HepG2 (cell line): ENCODE data around the gene UCN2. TPM values are rescaled to one million over a fixed set of nuclear protein-coding genes. Genes with fewer than 3 reads are reported as not detected.
A peak's percentile ranks its signal among the peaks of the same experiment; 100 is the strongest.

Experiments used
- ATF7 ChIP-seq, 2 experiments: fragments of 450-650 bp in 1 of 2; sonication (generic) in 1 of 2; formaldehyde crosslinking in 1 of 2; IDR thresholded peaks; 2 replicates each; pipeline versions ENCODE4 v1.4.0 to v1.6.1; 2016 to 2020; ENCODE audit warnings: antibody characterized with exemption in 1 of 2, mild to moderate bottlenecking in 1 of 2, missing genetic modification reagents in 1 of 2
- BORCS8-MEF2B ChIP-seq: sonication (generic); formaldehyde crosslinking; IDR thresholded peaks from 2 replicates; pipeline ENCODE4 v1.8.0; 2022; ENCODE audit warnings: mild to moderate bottlenecking, missing genetic modification reagents
- CBX5 ChIP-seq: sonication (generic); formaldehyde crosslinking; IDR thresholded peaks from 2 replicates; pipeline ENCODE4 v1.4.0; 2020; ENCODE audit warnings: missing genetic modification reagents, borderline replicate concordance
- DPF2 ChIP-seq: sonication (generic); formaldehyde crosslinking; IDR thresholded peaks from 2 replicates; pipeline ENCODE4 v1.4.0; 2020; ENCODE audit warnings: mild to moderate bottlenecking, low read depth, missing genetic modification reagents, borderline replicate concordance
- FOXC1 ChIP-seq: sonication (generic); formaldehyde crosslinking; IDR thresholded peaks from 2 replicates; pipeline ENCODE4 v1.8.0; 2022; ENCODE audit warnings: mild to moderate bottlenecking, missing genetic modification reagents, borderline replicate concordance
- GZF1 ChIP-seq: sonication (generic); formaldehyde crosslinking; IDR thresholded peaks from 2 replicates; pipeline ENCODE4 v1.5.1; 2020; ENCODE audit warnings: mild to moderate bottlenecking, missing genetic modification reagents
- IRF9 ChIP-seq: sonication (generic); formaldehyde crosslinking; IDR thresholded peaks from 2 replicates; pipeline ENCODE4 v1.8.0; 2022; ENCODE audit warnings: missing genetic modification reagents, mild to moderate bottlenecking, borderline replicate concordance
- KDM2A ChIP-seq: sonication (generic); formaldehyde crosslinking; IDR thresholded peaks from 2 replicates; pipeline ENCODE4 v1.4.0; 2020; ENCODE audit warnings: low read depth, missing genetic modification reagents, borderline replicate concordance
- KLF11 ChIP-seq: IDR thresholded peaks from 2 replicates; pipeline ENCODE4 v1.6.1; 2016; ENCODE audit warnings: missing compliant biosample characterization
- NFYC ChIP-seq: IDR thresholded peaks from 2 replicates; pipeline ENCODE4 v1.6.1; 2016; ENCODE audit warnings: missing genetic modification reagents, missing compliant biosample characterization
- SALL1 ChIP-seq: sonication (generic); formaldehyde crosslinking; IDR thresholded peaks from 2 replicates; pipeline ENCODE4 v1.8.0; 2022; ENCODE audit warnings: mild to moderate bottlenecking, missing genetic modification reagents
- SRSF1 ChIP-seq: fragments of 200-400 bp; formaldehyde crosslinking; optimal IDR thresholded peaks from 2 replicates; pipeline ENCODE3; 2017; ENCODE audit warnings: mild to moderate bottlenecking, low read depth, low read length, moderate library complexity
- TAF1 ChIP-seq: sonication (generic); formaldehyde crosslinking; IDR thresholded peaks from 2 replicates; pipeline ENCODE4 v1.4.0; 2020; ENCODE audit warnings: missing genetic modification reagents
- TFE3 ChIP-seq: IDR thresholded peaks from 2 replicates; pipeline ENCODE4 v1.6.1; 2016
- ZC3H4 ChIP-seq: sonication (generic); formaldehyde crosslinking; IDR thresholded peaks from 2 replicates; pipeline ENCODE4 v1.4.0; 2020; ENCODE audit warnings: missing genetic modification reagents, borderline replicate concordance
- ZIK1 ChIP-seq: sonication (generic); formaldehyde crosslinking; IDR thresholded peaks from 2 replicates; pipeline ENCODE4 v1.5.0; 2020; ENCODE audit warnings: mild to moderate bottlenecking, low read depth, missing genetic modification reagents, borderline replicate concordance
- ZNF331 ChIP-seq: sonication (generic); formaldehyde crosslinking; IDR thresholded peaks from 2 replicates; pipeline ENCODE4 v1.4.0; 2020; ENCODE audit warnings: missing genetic modification reagents
- ZNF543 ChIP-seq: sonication (generic); formaldehyde crosslinking; IDR thresholded peaks from 2 replicates; pipeline ENCODE4 v1.4.0; 2020; ENCODE audit warnings: mild to moderate bottlenecking, missing genetic modification reagents
- ZNF740 ChIP-seq: sonication (generic); formaldehyde crosslinking; IDR thresholded peaks from 2 replicates; pipeline ENCODE4 v1.4.0; 2020; ENCODE audit warnings: missing genetic modification reagents
- polyA plus RNA-seq, 8 experiments: library from polyadenylated mRNA; depleted of rRNA in 3 of 8; stranded (reverse) in 7 of 8; unstranded in 1 of 8; fragments of >200 nt; fragmentation: Illumina TruSeq in 4 of 8; extraction: Trizol in 4 of 8; gene quantifications; 2 replicates each; pipeline versions ENCODE4 v1.2.1 to v1.2.3, GENCODE V29; 2011 to 2016; ENCODE audit warnings: low read depth in 4 of 8, missing spikeins in 1 of 8, mixed read lengths in 1 of 8; ENCODE audit not compliant: insufficient read depth in 1 of 8
- total RNA-seq, 5 experiments: library from RNA; depleted of rRNA; stranded (reverse); fragments of >200 nt; fragmentation: Illumina TruSeq; extraction: Trizol; gene quantifications; 2 replicates each; pipeline ENCODE4 v1.2.3, GENCODE V29; 2016; ENCODE audit warnings: low read depth in 1 of 5
- TF ChIP-seq, protein P1 (sequence below): IDR thresholded peaks from 2 replicates; pipeline ENCODE4 v1.6.1; 2016; ENCODE audit warnings: mild to moderate bottlenecking, missing biosample characterization, missing genetic modification reagents
- TF ChIP-seq, protein P2 (sequence below): sonication (generic); formaldehyde crosslinking; IDR thresholded peaks from 2 replicates; pipeline ENCODE4 v1.4.0; 2020; ENCODE audit warnings: mild to moderate bottlenecking, missing genetic modification reagents
- TF ChIP-seq, protein P3 (sequence below): sonication (generic); formaldehyde crosslinking; IDR thresholded peaks from 2 replicates; pipeline ENCODE4; 2020; ENCODE audit warnings: missing genetic modification reagents, mild to moderate bottlenecking, borderline replicate concordance

UCN2 gene
- total and polyA plus RNA-seq, 2 of the 13 experiments (the other 11 are each of a cell fraction or from before 2014, with no cell fraction given): 0.07 to 1.5 TPM

DNA sequence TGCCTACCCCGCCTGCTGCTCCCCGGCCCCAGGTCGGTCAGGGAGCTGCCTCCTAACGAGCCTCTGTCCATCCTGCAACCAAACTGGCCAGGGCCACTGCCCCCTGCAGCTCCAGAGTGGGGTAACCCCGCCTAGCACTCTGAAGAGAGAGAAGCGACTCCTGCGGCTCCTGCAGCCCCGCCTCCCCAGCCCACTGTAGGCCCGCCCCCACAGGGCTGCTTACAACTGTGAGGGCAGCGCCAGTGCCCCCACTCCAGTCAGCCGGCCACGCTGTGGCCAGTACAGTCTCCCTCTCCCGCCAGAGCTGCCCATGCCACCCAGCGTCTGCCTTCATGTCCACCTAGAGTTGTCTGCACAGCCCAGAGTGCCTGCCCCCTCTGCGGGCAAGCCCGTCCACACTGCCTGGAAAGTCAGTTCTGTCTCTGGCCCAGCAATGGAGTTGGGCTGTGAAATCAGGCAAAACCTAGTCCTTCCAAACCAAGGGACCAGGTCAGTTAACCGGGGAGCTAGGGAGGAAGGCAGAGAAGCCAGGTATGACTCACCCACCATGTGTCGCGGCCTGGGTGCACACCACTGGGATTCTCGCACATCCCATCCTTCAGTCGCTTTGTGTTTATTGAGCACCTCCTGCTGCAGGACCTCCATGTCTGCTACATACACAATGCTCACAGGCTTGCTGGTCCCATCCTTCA lies 2.4 kb downstream of the UCN2 start (continued):
- no peak for TF ChIP-seq DPF2 (CRISPR knock-in tag)
- no peak for TF ChIP-seq KLF11 (CRISPR knock-in tag)
- no peak for TF ChIP-seq BORCS8-MEF2B (CRISPR knock-in tag)
- TF ChIP-seq, protein P1, sequence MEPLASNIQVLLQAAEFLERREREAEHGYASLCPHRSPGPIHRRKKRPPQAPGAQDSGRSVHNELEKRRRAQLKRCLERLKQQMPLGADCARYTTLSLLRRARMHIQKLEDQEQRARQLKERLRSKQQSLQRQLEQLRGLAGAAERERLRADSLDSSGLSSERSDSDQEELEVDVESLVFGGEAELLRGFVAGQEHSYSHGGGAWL (CRISPR knock-in tag): no peak
- no peak for TF ChIP-seq ZC3H4 (CRISPR knock-in tag)
- no peak for TF ChIP-seq NFYC (CRISPR knock-in tag)
- no peak for TF ChIP-seq TFE3 (CRISPR knock-in tag)
- TF ChIP-seq ZNF543 (CRISPR knock-in tag): peak; percentile 45; the same call in 1 of the 2 replicates
- TF ChIP-seq CBX5 (CRISPR knock-in tag): no peak
- no peak for TF ChIP-seq SRSF1
- TF ChIP-seq TAF1: no peak
- no peak for TF ChIP-seq KDM2A
- no peak; the same call in 1 of the 2 replicates for TF ChIP-seq SALL1 (CRISPR knock-in tag)
- TF ChIP-seq, protein P2, sequence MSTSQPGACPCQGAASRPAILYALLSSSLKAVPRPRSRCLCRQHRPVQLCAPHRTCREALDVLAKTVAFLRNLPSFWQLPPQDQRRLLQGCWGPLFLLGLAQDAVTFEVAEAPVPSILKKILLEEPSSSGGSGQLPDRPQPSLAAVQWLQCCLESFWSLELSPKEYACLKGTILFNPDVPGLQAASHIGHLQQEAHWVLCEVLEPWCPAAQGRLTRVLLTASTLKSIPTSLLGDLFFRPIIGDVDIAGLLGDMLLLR (CRISPR knock-in tag): peak; percentile 81; the same call in 1 of the 2 replicates
- no peak for TF ChIP-seq FOXC1 (CRISPR knock-in tag)
- TF ChIP-seq ATF7 (IDR thresholded peaks at IDR 0.05): no peak
- TF ChIP-seq ATF7 (CRISPR knock-in tag; IDR thresholded peaks at IDR 0.05): no peak
- no peak for TF ChIP-seq ZNF740
- TF ChIP-seq ZIK1 (CRISPR knock-in tag): no peak
- TF ChIP-seq, protein P3, sequence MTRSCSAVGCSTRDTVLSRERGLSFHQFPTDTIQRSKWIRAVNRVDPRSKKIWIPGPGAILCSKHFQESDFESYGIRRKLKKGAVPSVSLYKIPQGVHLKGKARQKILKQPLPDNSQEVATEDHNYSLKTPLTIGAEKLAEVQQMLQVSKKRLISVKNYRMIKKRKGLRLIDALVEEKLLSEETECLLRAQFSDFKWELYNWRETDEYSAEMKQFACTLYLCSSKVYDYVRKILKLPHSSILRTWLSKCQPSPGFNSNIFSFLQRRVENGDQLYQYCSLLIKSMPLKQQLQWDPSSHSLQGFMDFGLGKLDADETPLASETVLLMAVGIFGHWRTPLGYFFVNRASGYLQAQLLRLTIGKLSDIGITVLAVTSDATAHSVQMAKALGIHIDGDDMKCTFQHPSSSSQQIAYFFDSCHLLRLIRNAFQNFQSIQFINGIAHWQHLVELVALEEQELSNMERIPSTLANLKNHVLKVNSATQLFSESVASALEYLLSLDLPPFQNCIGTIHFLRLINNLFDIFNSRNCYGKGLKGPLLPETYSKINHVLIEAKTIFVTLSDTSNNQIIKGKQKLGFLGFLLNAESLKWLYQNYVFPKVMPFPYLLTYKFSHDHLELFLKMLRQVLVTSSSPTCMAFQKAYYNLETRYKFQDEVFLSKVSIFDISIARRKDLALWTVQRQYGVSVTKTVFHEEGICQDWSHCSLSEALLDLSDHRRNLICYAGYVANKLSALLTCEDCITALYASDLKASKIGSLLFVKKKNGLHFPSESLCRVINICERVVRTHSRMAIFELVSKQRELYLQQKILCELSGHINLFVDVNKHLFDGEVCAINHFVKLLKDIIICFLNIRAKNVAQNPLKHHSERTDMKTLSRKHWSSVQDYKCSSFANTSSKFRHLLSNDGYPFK: peak; percentile 52; the same call in 1 of the 2 replicates
- TF ChIP-seq ZNF331 (CRISPR knock-in tag): no peak
- TF ChIP-seq IRF9 (CRISPR knock-in tag): 0 out of 2 replicates have a peak, but pooled peaks have one; percentile 22
- no peak for TF ChIP-seq GZF1
